Ascending aorta (tissue), 2 donors: ENCODE results near the gene PTK6. TPM values are rescaled to one million over a fixed set of nuclear protein-coding genes. Genes with fewer than 3 reads are reported as not detected.

Experiments used
- DNase-seq, 2 donors: peaks; one replicate each; pipeline ENCODE4 v3.0.0-alpha.2; 2019; ENCODE audit warnings: low spot score in 2 of 2
- H3K27ac ChIP-seq, 2 donors: fragments of 200-600 bp; sonication (generic); one replicate each; pipeline ENCODE4 v1.5.1; 2016 to 2017; ENCODE audit warnings: mild to moderate bottlenecking in 1 of 2
- H3K27me3 ChIP-seq: fragments of 200-600 bp; sonication (generic); one replicate; pipeline ENCODE4 v1.5.1; 2017
- H3K36me3 ChIP-seq, 2 donors: fragments of 200-600 bp; sonication (generic); one replicate each; pipeline ENCODE4 v1.5.1; 2016
- H3K4me1 ChIP-seq, 2 donors: fragments of 200-600 bp; sonication (generic); one replicate each; pipeline ENCODE4 v1.5.1; 2016 to 2017; ENCODE audit warnings: mild to moderate bottlenecking in 1 of 2
- H3K4me3 ChIP-seq, 2 donors: fragments of 200-600 bp; sonication (generic); one replicate each; pipeline ENCODE4 v1.5.1; 2016 to 2017; ENCODE audit warnings: mild to moderate bottlenecking in 1 of 2
- H3K9me3 ChIP-seq, 2 donors: fragments of 200-600 bp; sonication (generic); one replicate each; pipeline ENCODE4 v1.5.1; 2016
- intact Hi-C: fragments of 100-400 bp; cut with DNase I; formaldehyde crosslinking; loops from one replicate; pipeline ENCODE4 v1.15.1; 2023
- total RNA-seq: library from RNA; depleted of rRNA; stranded (reverse); fragments of >200 nt; gene quantifications from one replicate; pipeline ENCODE4 v1.1.0, GENCODE V29; 2016
- TF ChIP-seq, protein P1 (sequence below), 3 experiments: fragments of 200-600 bp in 2 of 3; fragments of 450-650 bp in 1 of 3; sonication (generic) in 2 of 3; IDR thresholded peaks; one replicate each; pipeline ENCODE4 v1.5.1; 2016 to 2019; ENCODE audit warnings: antibody characterized with exemption in 3 of 3, mild to moderate bottlenecking in 1 of 3, moderate library complexity in 1 of 3

Gene PTK6
- total RNA-seq, 1 donor from 2014 or later, result not detected

DNA sequence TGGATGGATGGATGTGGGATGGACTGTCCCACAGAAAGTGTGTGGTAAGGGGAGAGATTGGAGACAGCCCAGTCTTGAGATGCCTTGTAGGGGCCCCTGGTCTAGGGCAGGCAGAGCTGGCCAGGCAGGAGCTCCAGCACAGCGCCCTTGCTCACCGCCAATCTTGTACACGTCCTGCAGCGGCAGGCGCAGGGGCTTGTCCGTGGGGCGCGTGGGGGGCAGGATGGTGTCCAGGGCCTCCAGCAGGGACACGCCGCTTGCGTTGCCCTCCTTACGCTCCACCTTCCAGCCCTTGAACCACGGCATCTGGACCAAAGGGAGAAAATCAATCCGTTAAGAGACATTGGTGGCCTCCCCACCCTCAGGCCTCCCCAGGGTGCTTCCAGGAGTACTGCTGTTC, 44.2 kb downstream of the PTK6 start:
- no peak overlapping the region for H3K4me3 ChIP-seq
- H3K4me1 ChIP-seq, result peaks cover 0 to 2% of the 10 kb centered on the region in 2 donors
- H3K36me3 ChIP-seq, result no peaks in the 10 kb centered on the region
- H3K27me3 ChIP-seq, result no peaks in the 10 kb centered on the region
- no peak overlapping the region for H3K27ac ChIP-seq
- TF ChIP-seq, protein P1, sequence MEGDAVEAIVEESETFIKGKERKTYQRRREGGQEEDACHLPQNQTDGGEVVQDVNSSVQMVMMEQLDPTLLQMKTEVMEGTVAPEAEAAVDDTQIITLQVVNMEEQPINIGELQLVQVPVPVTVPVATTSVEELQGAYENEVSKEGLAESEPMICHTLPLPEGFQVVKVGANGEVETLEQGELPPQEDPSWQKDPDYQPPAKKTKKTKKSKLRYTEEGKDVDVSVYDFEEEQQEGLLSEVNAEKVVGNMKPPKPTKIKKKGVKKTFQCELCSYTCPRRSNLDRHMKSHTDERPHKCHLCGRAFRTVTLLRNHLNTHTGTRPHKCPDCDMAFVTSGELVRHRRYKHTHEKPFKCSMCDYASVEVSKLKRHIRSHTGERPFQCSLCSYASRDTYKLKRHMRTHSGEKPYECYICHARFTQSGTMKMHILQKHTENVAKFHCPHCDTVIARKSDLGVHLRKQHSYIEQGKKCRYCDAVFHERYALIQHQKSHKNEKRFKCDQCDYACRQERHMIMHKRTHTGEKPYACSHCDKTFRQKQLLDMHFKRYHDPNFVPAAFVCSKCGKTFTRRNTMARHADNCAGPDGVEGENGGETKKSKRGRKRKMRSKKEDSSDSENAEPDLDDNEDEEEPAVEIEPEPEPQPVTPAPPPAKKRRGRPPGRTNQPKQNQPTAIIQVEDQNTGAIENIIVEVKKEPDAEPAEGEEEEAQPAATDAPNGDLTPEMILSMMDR (IDR thresholded peaks at IDR 0.05), result no peak
- H3K9me3 ChIP-seq, result no peaks in the 10 kb centered on the region
- intact Hi-C loops, result no loop called here
- no peak for DNase-seq

DNA sequence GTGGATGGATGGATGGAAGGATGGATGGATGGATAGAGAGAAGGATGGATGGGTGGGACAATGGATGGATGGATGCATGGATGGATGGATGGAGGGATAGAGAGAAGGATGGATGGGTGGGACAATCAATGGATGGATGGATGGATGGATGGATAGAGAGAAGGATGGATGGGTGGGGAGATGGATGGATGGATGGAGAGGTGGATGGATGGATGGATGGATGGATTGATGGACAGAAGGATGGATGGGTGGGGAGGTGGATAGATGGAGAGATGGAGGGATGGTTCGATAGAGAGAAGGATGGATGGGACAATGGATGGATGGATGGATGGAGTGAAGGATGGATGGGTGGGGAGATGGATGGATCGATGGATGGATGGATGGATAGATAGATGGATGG, 44.7 kb downstream of the PTK6 start:
- H3K36me3 ChIP-seq, result no peaks in the 10 kb centered on the region
- intact Hi-C loops, result no loop called here

DNA sequence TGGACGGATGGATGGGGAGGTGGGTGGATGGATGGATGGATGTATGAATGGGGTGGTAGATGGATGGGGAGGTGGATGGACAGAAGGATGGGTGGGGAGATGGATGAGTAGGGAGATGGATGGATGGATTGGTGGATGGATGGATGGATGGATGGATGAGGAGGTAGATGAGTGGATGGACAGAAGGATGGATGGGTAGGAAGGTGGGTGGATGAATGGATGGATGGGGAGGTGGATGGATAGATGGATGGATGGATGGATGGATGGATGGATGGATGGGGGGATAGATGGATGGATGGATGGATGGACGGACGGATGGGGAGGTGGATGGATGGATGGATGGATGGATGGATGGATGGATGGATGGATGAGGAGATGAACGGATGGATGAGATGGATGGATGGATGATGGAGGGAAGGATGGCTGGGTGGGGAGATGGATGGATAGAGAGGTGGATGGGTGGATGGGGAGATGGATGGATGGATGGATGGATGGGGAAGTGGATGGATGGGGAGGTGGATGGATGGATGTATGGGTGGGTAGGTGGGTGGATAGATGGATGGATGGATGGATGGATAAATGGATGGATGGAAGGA, 45.4 kb downstream of the PTK6 start:
- Histone ChIP-seq H3K27me3 (peaks cover 4% of the 10 kb centered on the region), H3K9me3 (no peaks in the 10 kb centered on the region), H3K27ac (no peak overlapping the region), H3K4me1 (peaks cover 0 to 2% of the 10 kb centered on the region in 2 donors), H3K4me3 (no peak overlapping the region), H3K36me3 (no peaks in the 10 kb centered on the region)
- intact Hi-C loops, result no loop called here
- TF ChIP-seq, protein P1 (IDR thresholded peaks at IDR 0.05), result no peak
- DNase-seq, result no peak

More for the DNA sequence above, 44.7 kb downstream of the PTK6 start:
- H3K4me1 ChIP-seq, result peaks cover 0 to 2% of the 10 kb centered on the region in 2 donors
- H3K27ac ChIP-seq, result no peak overlapping the region
- no peak for DNase-seq
- no peaks in the 10 kb centered on the region for H3K9me3 ChIP-seq
- H3K27me3 ChIP-seq, result peaks cover 4% of the 10 kb centered on the region
- TF ChIP-seq, protein P1 (IDR thresholded peaks at IDR 0.05), result no peak
- H3K4me3 ChIP-seq, result no peak overlapping the region

GRCh38 chr20:63491078-63491477, 46.1 kb downstream of the PTK6 start:
- intact Hi-C loops, result no loop called here
- TF ChIP-seq, protein P1 (IDR thresholded peaks at IDR 0.05), result no peak
- H3K4me3 ChIP-seq, result no peak overlapping the region
- DNase-seq, result no peak
- peaks cover 4% of the 10 kb centered on the region for H3K27me3 ChIP-seq
- no peaks in the 10 kb centered on the region for H3K36me3 ChIP-seq
- no peaks in the 10 kb centered on the region for H3K9me3 ChIP-seq
- H3K27ac ChIP-seq, result no peak overlapping the region
- no peaks in the 10 kb centered on the region for H3K4me1 ChIP-seq

GRCh38 chr20:63490416-63490815, 46.8 kb downstream of the PTK6 start:
- no peak for DNase-seq
- H3K9me3 ChIP-seq, result no peaks in the 10 kb centered on the region
- no peak overlapping the region for H3K27ac ChIP-seq
- intact Hi-C loops, result no loop called here
- no peaks in the 10 kb centered on the region for H3K4me1 ChIP-seq
- H3K27me3 ChIP-seq, result peaks cover 4% of the 10 kb centered on the region
- TF ChIP-seq, protein P1 (IDR thresholded peaks at IDR 0.05), result no peak
- H3K4me3 ChIP-seq, result no peak overlapping the region
- no peaks in the 10 kb centered on the region for H3K36me3 ChIP-seq
